ENCODE measurements around the gene JMJD8.

The JMJD8 gene

DNA sequence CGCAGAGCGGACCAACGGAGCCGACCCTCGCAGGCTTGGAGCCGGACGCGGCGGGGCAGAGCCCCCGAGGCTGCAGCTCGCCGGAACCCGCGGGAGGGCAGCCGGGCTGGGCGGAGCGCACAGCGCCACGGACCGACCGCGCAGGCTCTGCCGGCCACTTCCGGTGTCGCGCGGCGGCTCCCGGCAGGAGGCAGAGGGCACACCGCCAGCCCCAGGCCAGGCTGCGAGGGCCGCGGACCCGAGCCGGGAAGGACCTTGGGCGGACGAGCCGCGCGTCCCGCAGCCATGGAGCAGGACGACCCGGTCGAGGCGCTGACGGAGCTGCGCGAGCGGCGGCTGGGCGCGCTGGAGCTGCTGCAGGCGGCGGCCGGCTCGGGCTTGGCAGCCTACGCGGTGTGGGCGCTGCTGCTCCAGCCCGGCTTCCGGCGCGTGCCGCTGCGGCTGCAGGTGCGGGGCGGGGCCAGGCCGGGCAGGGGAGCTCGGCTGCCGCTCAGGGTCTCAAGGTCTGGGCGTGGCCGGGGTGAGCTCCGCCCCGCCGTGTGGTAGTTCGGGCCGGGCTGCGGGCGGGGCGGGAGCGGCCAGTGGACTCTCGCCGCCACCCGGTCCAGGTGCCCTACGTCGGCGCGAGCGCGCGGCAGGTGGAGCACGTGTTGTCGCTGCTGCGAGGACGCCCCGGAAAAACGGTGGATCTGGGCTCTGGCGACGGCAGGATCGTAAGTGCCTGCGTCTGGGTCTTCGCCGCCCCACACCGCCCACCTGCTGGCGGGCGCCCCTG is 37.0 kb upstream of the JMJD8 start, which contains the start of gene ANTKMT:
TSS of gene ANTKMT (plus strand) at position 157 of the 775 bp plus-strand sequence. CDS start at position 286, 129 bp downstream.
- TF ChIP-seq, protein P1, sequence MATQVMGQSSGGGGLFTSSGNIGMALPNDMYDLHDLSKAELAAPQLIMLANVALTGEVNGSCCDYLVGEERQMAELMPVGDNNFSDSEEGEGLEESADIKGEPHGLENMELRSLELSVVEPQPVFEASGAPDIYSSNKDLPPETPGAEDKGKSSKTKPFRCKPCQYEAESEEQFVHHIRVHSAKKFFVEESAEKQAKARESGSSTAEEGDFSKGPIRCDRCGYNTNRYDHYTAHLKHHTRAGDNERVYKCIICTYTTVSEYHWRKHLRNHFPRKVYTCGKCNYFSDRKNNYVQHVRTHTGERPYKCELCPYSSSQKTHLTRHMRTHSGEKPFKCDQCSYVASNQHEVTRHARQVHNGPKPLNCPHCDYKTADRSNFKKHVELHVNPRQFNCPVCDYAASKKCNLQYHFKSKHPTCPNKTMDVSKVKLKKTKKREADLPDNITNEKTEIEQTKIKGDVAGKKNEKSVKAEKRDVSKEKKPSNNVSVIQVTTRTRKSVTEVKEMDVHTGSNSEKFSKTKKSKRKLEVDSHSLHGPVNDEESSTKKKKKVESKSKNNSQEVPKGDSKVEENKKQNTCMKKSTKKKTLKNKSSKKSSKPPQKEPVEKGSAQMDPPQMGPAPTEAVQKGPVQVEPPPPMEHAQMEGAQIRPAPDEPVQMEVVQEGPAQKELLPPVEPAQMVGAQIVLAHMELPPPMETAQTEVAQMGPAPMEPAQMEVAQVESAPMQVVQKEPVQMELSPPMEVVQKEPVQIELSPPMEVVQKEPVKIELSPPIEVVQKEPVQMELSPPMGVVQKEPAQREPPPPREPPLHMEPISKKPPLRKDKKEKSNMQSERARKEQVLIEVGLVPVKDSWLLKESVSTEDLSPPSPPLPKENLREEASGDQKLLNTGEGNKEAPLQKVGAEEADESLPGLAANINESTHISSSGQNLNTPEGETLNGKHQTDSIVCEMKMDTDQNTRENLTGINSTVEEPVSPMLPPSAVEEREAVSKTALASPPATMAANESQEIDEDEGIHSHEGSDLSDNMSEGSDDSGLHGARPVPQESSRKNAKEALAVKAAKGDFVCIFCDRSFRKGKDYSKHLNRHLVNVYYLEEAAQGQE (IDR thresholded peaks at IDR 0.05; ENCODE audit: insufficient read depth in 1 of 2, low read depth in 2 of 2, low read length in 2 of 2) = no peak

DNA sequence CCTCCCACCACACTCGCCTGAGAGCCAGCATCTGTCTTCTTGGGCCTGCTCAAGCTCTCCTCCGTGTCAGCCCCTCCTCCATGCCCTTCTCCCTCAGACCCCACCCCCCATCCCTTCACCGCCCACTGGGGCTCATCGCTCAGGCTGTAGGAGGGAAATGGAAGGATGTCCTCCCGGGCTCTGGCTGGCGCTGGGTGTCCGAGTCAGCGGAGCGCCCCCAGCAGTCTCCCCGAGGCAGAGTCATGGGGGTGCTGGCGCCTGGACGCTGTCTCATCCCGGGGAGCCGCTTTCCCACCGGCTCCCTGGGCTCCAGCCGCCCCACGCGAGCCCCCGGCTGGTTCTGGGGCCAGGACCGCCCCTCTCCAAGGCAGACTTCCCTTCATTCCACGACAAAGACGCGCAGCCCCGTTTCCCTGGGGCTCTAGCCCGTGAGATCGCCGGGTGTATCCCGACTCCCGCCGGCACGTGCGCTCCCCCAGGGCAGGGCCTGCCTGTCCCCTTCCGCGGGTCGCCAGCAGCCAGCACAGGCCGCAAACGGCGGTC is 36.4 kb upstream of the JMJD8 start:
- 0 out of 2 replicates have a peak, but pooled peaks have one; percentile 80 for TF ChIP-seq SIN3A (IDR thresholded peaks at IDR 0.05; ENCODE audit: borderline replicate concordance, insufficient read depth, low read length)
- no peak for TF ChIP-seq TAF1 (IDR thresholded peaks at IDR 0.05; ENCODE audit: borderline replicate concordance, insufficient read depth, low read length)
- TF ChIP-seq FOXP2 (optimal IDR thresholded peaks at IDR 0.05; ENCODE audit: borderline replicate concordance, extremely low read depth, extremely low read length, insufficient read depth) = no peak
- peak; percentile 53 for TF ChIP-seq POLR2AphosphoS5 (IDR thresholded peaks at IDR 0.05; ENCODE audit: low read depth, low read length)

DNA sequence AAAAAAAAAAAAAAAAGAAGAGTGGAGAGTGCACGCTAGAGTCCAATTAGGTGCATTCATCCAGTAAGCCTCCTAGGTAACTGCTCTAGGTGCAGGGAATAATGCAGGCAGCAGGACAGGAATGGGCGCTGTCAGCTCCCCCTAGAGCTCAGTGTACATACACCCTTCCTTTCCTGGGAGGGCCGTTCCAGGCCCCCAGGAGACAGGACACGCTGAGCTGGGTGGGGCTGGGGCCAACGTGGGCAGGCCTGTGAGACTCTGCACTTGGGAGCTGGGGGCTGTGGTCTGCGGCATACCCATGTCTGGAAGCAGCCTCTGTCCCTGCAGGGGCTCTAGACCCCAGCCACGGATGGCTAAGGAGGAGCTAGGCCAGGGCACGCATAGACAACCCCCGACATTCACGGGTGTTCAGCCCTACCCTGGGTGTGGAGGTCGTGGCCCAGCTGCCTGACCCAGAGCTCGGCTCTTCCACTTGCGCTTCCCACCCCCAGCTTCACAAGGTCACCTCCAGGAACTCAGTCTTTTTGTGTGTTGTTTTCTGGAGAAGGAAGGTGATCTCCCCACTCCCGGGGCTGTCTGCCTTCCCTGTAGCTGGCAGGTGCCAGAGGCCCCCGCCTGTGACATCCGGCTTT is 35.8 kb upstream of the JMJD8 start:
- TF ChIP-seq POLR2AphosphoS5 (IDR thresholded peaks at IDR 0.05; ENCODE audit: low read depth, low read length) (peak; percentile 61; the same call in 1 of the 2 replicates), TAF1 (IDR thresholded peaks at IDR 0.05; ENCODE audit: borderline replicate concordance, insufficient read depth, low read length) (no peak)
- TF ChIP-seq, protein P1 (IDR thresholded peaks at IDR 0.05; ENCODE audit: insufficient read depth in 1 of 2, low read depth in 2 of 2, low read length in 2 of 2) = 0 out of 4 replicates have a peak, but pooled peaks of 1 of the 2 experiments have one; percentile 7

DNA sequence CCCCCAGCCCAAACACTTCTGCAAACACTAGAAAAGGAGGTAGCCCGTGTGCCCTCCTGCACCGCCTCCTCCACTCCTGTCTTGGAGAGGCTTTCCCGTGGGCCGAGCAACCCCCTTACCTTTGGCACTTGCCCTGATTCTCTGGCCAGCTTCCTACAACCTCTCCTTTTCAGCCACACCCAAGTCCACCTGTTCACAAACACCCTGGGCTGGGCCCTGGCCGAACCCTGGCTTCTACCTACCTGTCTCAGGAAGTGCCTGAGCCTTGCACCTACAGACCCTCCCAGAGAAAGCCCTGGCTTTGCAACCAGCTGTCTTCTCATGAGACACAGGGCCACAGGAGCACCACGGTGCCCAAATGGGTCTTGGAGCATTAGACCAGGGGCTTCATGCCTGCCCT is 34.8 kb upstream of the JMJD8 start:
- TF ChIP-seq, protein P1 (IDR thresholded peaks at IDR 0.05; ENCODE audit: insufficient read depth in 1 of 2, low read depth in 2 of 2, low read length in 2 of 2) = no peak
- TF ChIP-seq FOXP2 (optimal IDR thresholded peaks at IDR 0.05; ENCODE audit: borderline replicate concordance, extremely low read depth, extremely low read length, insufficient read depth) (no peak), SIN3A (IDR thresholded peaks at IDR 0.05; ENCODE audit: borderline replicate concordance, insufficient read depth, low read length) (no peak), TAF1 (IDR thresholded peaks at IDR 0.05; ENCODE audit: borderline replicate concordance, insufficient read depth, low read length) (no peak), POLR2AphosphoS5 (IDR thresholded peaks at IDR 0.05; ENCODE audit: low read depth, low read length) (no peak)

DNA sequence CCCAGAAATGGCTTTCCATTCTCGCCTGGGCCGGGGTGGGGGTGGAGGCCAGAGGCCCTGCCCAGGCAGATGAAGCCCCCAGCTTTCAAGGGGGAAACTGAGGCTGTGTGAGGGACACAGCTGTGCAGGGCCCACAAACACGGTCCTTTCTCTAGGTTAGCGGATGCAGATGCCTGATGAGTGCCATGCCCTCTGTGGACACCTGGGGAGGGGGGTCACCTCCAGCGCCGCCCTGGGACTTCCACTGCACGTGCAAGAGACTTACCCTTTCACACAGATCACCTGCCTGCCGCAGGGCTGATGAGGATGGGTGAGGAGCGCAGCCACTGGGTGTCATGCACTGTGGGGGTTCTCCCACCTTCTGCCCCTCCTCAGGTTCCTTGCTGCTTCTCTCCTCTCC is 34.3 kb upstream of the JMJD8 start:
- no peak for TF ChIP-seq FOXP2 (optimal IDR thresholded peaks at IDR 0.05; ENCODE audit: borderline replicate concordance, extremely low read depth, extremely low read length, insufficient read depth)
- TF ChIP-seq POLR2AphosphoS5 (IDR thresholded peaks at IDR 0.05; ENCODE audit: low read depth, low read length) = no peak
- TF ChIP-seq TAF1 (IDR thresholded peaks at IDR 0.05; ENCODE audit: borderline replicate concordance, insufficient read depth, low read length) = no peak
- TF ChIP-seq SIN3A (IDR thresholded peaks at IDR 0.05; ENCODE audit: borderline replicate concordance, insufficient read depth, low read length) = no peak
- TF ChIP-seq, protein P1 (IDR thresholded peaks at IDR 0.05; ENCODE audit: insufficient read depth in 1 of 2, low read depth in 2 of 2, low read length in 2 of 2) = no peak

Measured in PFSK-1 (cell line).